Endothelial cell of umbilical vein (primary cell): Measurements from ENCODE around the gene MAN1A2. TPM values are rescaled to one million over a fixed set of nuclear protein-coding genes. Genes with fewer than 3 reads are reported as not detected.
A peak's percentile ranks its signal among the peaks of the same experiment; 100 is the strongest.

Experiments used
- BruUV-seq: library from RNA; stranded (reverse); fragments of 400-500 nt; replicated peaks from 2 replicates; lab custom pipeline; 2021; lab: Mats Ljungman, UMichigan
- CTCF ChIA-PET: fragments of 300-600, 350-600 bp; sonication (Branson Sonifier 250); formaldehyde crosslinking; loops from one replicate; lab custom pipeline; 2021; ENCODE audit warnings: antibody characterized with exemption, inconsistent platforms; lab: Charles Lee
- POLR2A ChIA-PET: fragments of 300-600, 350-600 bp; sonication (Branson Sonifier 250); formaldehyde crosslinking; loops from one replicate; lab custom pipeline; 2021; ENCODE audit warnings: antibody characterized with exemption, inconsistent platforms; lab: Charles Lee
- DNase-seq: peaks from one replicate; pipeline ENCODE4 v3.0.0-alpha.2; 2011; ENCODE audit warnings: low read depth, low spot score
- FAIRE-seq: peaks from 2 replicates; lab custom pipeline; 2011; peaks lifted over from hg19 to GRCh38; lab: Jason Lieb, UNC
- H2AFZ ChIP-seq: 2 replicates; pipeline ENCODE4 v1.6.0; 2012; ENCODE audit warnings: low read depth, low read length, control low read depth, inconsistent platforms
- H3K27ac ChIP-seq: 2 replicates; pipeline ENCODE4 v1.5.1; 2011; ENCODE audit warnings: low read depth, mild to moderate bottlenecking, control low read depth, low read length, moderate library complexity; ENCODE audit not compliant: insufficient read depth
- H3K27me3 ChIP-seq, 2 experiments: 2 replicates each; pipeline versions ENCODE4 v1.6.0 to v1.6.1; 2011; ENCODE audit warnings: low read length in 2 of 2, mixed read lengths in 1 of 2; ENCODE audit not compliant: control insufficient read depth in 2 of 2, insufficient read depth in 2 of 2
- H3K36me3 ChIP-seq, 2 experiments: 2 replicates in 1 of 2; 3 replicates in 1 of 2; pipeline ENCODE4 v1.5.1; 2011; ENCODE audit warnings: low read length in 2 of 2, mild to moderate bottlenecking in 1 of 2, moderate library complexity in 1 of 2; ENCODE audit not compliant: control insufficient read depth in 2 of 2, insufficient read depth in 2 of 2; ENCODE audit errors: extremely low read depth in 1 of 2
- H3K4me1 ChIP-seq: 3 replicates; pipeline ENCODE4 v1.5.1; 2011; ENCODE audit warnings: mild to moderate bottlenecking, low read length; ENCODE audit not compliant: control insufficient read depth, insufficient read depth; ENCODE audit errors: extremely low read depth
- H3K4me2 ChIP-seq: 2 replicates; pipeline ENCODE4 v1.6.1; 2011; ENCODE audit warnings: low read length, control low read depth, mixed read lengths; ENCODE audit not compliant: insufficient read depth
- H3K4me3 ChIP-seq, 3 experiments: fragments of 200-600 bp in 1 of 3; sonication (generic), shearing (Covaris generic) in 1 of 3; replicated peaks in 1 of 3; 2 replicates each; pipeline ENCODE4 v1.5.1; 2011 to 2016; ENCODE audit warnings: control low read depth in 3 of 3, low read length in 3 of 3, mild to moderate bottlenecking in 2 of 3, inconsistent platforms in 1 of 3, low read depth in 1 of 3, moderate library complexity in 1 of 3; ENCODE audit not compliant: insufficient read depth in 1 of 3
- H3K79me2 ChIP-seq: 2 replicates; pipeline ENCODE4 v1.6.0; 2012; ENCODE audit warnings: low read length, inconsistent platforms; ENCODE audit not compliant: control insufficient read depth, insufficient read depth
- H3K9ac ChIP-seq: replicated peaks from 2 replicates; pipeline ENCODE3; 2011; ENCODE audit warnings: low read length, control low read depth; ENCODE audit not compliant: insufficient read depth; ENCODE audit errors: extremely low read depth
- H3K9me1 ChIP-seq: replicated peaks from 3 replicates; pipeline ENCODE4 v1.6.0; 2011; ENCODE audit warnings: mild to moderate bottlenecking, low read length; ENCODE audit not compliant: control insufficient read depth, insufficient read depth; ENCODE audit errors: extremely low read depth
- H3K9me3 ChIP-seq: replicated peaks from 2 replicates; pipeline ENCODE4 v1.5.1; 2012; ENCODE audit warnings: low read length, inconsistent platforms; ENCODE audit not compliant: control insufficient read depth, insufficient read depth
- H4K20me1 ChIP-seq: replicated peaks from 2 replicates; pipeline ENCODE3; 2011; ENCODE audit warnings: mild to moderate bottlenecking, low read length; ENCODE audit not compliant: control insufficient read depth, insufficient read depth; ENCODE audit errors: extremely low read depth
- CTCF ChIP-seq, 2 donors: IDR thresholded peaks; 1 replicate in 1 of 2; 2 replicates in 1 of 2; pipeline ENCODE4 v1.5.1; 2011; ENCODE audit warnings: low read length in 2 of 2, mild to moderate bottlenecking in 2 of 2, moderate library complexity in 2 of 2, control low read depth in 1 of 2, inconsistent platforms in 1 of 2, low read depth in 1 of 2; ENCODE audit not compliant: insufficient read depth in 1 of 2; ENCODE audit errors: extremely low read depth in 1 of 2
- EZH2 ChIP-seq: IDR thresholded peaks from 2 replicates; pipeline ENCODE4 v1.6.1; 2012; ENCODE audit warnings: borderline replicate concordance, low read depth, mild to moderate bottlenecking, moderate library complexity, low read length, inconsistent platforms; ENCODE audit not compliant: severe bottlenecking
- dilution Hi-C: fragments of 300-500 bp; cut with MboI; formaldehyde crosslinking; loops from one replicate; pipeline ENCODE4 v1.15.0; 2019; ENCODE audit warnings: low sequenced_read_pairs; ENCODE audit not compliant: extremely low pct_ligation_motif_present
- intact Hi-C: fragments of 100-400 bp; cut with micrococcal nuclease; formaldehyde crosslinking; loops from one replicate; pipeline ENCODE4 v1.10.0; 2022
- polyA plus RNA-seq, 4 experiments: library from polyadenylated mRNA; depleted of rRNA in 3 of 4; stranded (reverse) in 3 of 4; unstranded in 1 of 4; fragments of >200 nt; gene quantifications; 2 replicates each; pipeline versions ENCODE4 v1.2.1 to v1.2.3, GENCODE V29; 2011 to 2012; ENCODE audit warnings: missing spikeins in 1 of 4
- total RNA-seq: library from RNA; stranded (reverse); gene quantifications from 2 replicates; pipeline ENCODE4 v1.2.3, GENCODE V29; 2021

The MAN1A2 gene
- total and polyA plus RNA-seq, 2 donors (not counting 3 experiments of a cell fraction or from before 2014, with no cell fraction given): 13.5 to 36.2 TPM

DNA sequence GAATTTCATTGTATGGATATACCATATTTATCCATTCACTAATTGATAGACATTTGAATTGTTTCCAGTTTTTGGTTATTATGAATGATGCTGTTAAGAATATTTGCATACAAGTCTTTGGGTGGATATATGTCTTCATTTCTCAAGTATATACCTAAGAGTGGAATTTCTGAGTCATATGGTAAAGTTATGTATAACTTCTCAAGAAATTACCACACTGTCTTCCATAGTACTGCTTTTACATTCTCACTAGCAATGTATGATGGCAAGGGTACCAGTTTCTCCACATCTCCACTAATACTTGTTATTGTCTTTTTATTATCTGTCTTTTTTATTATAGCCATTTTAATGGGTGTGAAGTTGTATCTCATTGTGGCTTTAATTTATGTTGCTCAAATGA is 164.0 kb downstream of the MAN1A2 start:
- POLR2A ChIA-PET: no interaction called here
- Histone ChIP-seq H3K4me2 (no peak overlapping the region), H3K9me3 (no peaks in the 10 kb centered on the region), H3K4me3 (no peak overlapping the region), H3K79me2 (no peaks in the 10 kb centered on the region), H3K4me1 (no peaks in the 10 kb centered on the region), H3K27ac (no peak overlapping the region), H2AFZ (no peak overlapping the region), H3K9ac (no peak overlapping the region), H3K9me1 (no peaks in the 10 kb centered on the region), H3K27me3 (peaks cover 0 to 2% of the 10 kb centered on the region in 2 experiments), H3K36me3 (no peaks in the 10 kb centered on the region), H4K20me1 (no peaks in the 10 kb centered on the region)
- dilution Hi-C loops: loop anchor here (25.0 kb wide), 1 partner anchor 231 kb away; no protein-coding TSS in a partner anchor
- no peak for FAIRE-seq
- no peak for DNase-seq
- no TSS peak for BruUV-seq
- TF ChIP-seq CTCF (IDR thresholded peaks at IDR 0.05; ENCODE audit: extremely low read depth in 1 of 2, insufficient read depth in 1 of 2, low read depth in 1 of 2, low read length in 2 of 2) (no peak), EZH2 (no peak)
- CTCF ChIA-PET: no interaction called here
- intact Hi-C loops: loop anchor here (10.0 kb wide), 1 partner anchor 466 kb away; the partner anchor contains the start of gene TTF2

DNA sequence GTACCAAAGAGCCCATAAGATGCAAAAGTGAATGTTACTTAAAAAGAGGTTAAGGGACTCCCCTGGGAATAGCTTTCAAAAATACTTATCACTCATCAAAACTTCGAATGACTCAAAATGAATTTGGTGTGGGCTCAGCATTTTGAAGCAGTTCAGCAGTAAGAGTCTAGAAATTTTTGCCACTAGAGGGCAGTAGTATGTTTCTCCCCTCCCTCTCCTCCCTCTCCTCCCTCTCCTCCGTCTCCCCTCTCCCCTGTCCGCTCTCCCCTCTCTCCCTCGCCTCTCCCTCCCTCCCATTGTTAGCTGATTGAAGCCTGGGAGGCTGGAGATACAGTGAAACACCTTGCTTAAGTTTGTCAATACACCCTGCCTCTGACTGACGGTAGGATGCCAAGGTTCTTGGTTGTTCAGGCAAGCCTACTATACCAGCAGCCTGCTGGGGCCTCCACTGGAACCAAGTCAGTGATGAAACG is 167.8 kb downstream of the MAN1A2 start:
- CTCF ChIA-PET: interaction anchor here (0.6 to 13.9 kb wide), 42 partner anchors 10 to 406 kb away, joined by 3 to 398 read pairs (median 4); partner anchors contain the start of gene TENT5C
- Histone ChIP-seq H2AFZ (peak overlapping the region; percentile 9), H3K36me3 (no peaks in the 10 kb centered on the region), H3K9me1 (no peaks in the 10 kb centered on the region), H3K9me3 (no peaks in the 10 kb centered on the region), H3K27ac (no peak overlapping the region), H3K4me2 (no peak overlapping the region), H4K20me1 (no peaks in the 10 kb centered on the region), H3K4me1 (no peaks in the 10 kb centered on the region), H3K4me3 (no peak overlapping the region), H3K79me2 (no peaks in the 10 kb centered on the region), H3K9ac (no peak overlapping the region), H3K27me3 (peaks cover 0 to 2% of the 10 kb centered on the region in 2 experiments)
- peak; percentile 76 for FAIRE-seq
- no TSS peak for BruUV-seq
- TF ChIP-seq EZH2: no peak
- peak; percentile 50 to 74 for TF ChIP-seq CTCF (IDR thresholded peaks at IDR 0.05; ENCODE audit: extremely low read depth in 1 of 2, insufficient read depth in 1 of 2, low read depth in 1 of 2, low read length in 2 of 2)
- POLR2A ChIA-PET: no interaction called here
- intact Hi-C loops: loop anchor here (1.0 to 10.0 kb wide), 6 partner anchors 72 to 470 kb away; partner anchors contain the start of genes TENT5C and TTF2
- DNase-seq: peak; percentile 47
- dilution Hi-C loops: loop anchor here (25.0 kb wide), 1 partner anchor 227 kb away; no protein-coding TSS in a partner anchor
